IMR-90 (cell line): Measurements from ENCODE around the gene ASTL. TPM values are rescaled to one million over a fixed set of nuclear protein-coding genes. Genes with fewer than 3 reads are reported as not detected.

ENCODE experiments used
- ATAC-seq: fragments of 200-7000 bp; cut with Tn5 transposase; 2 replicates; pipeline ENCODE4 v1.9.1; 2020; ENCODE audit warnings: low read depth, mild to moderate bottlenecking, moderate library complexity
- BruUV-seq: library from RNA; stranded (reverse); fragments of 400-500 nt; replicated peaks from 2 replicates; lab custom pipeline; 2021; lab: Mats Ljungman, UMichigan
- CTCF ChIA-PET: fragments of 300-600 bp; formaldehyde crosslinking; extraction: SDS; loops from one replicate; lab custom pipeline; 2021; ENCODE audit warnings: antibody characterized with exemption; lab: Yijun Ruan, JAX
- POLR2A ChIA-PET: fragments of 300-600 bp; sonication (Branson Sonifier 250); formaldehyde crosslinking; loops from one replicate; lab custom pipeline; 2022; ENCODE audit warnings: antibody characterized with exemption; ENCODE audit not compliant: unreplicated experiment; lab: Charles Lee
- DNase-seq: peaks from one replicate; pipeline ENCODE4 v3.0.0; 2013
- H2AFZ ChIP-seq: replicated peaks from 2 replicates; pipeline ENCODE3; 2013; ENCODE audit warnings: low read length, mild to moderate bottlenecking; ENCODE audit not compliant: poor library complexity
- H2AK5ac ChIP-seq: 2 replicates; pipeline ENCODE4 v1.6.1; 2013; ENCODE audit warnings: low read depth, low read length, inconsistent platforms
- H2AK9ac ChIP-seq: replicated peaks from 2 replicates; pipeline ENCODE3; 2013; ENCODE audit warnings: mild to moderate bottlenecking, low read depth, low read length, moderate library complexity; ENCODE audit not compliant: poor library complexity
- H2BK120ac ChIP-seq: 2 replicates; pipeline ENCODE4 v1.6.1; 2013; ENCODE audit warnings: low read depth, low read length, inconsistent platforms
- H2BK15ac ChIP-seq: 3 replicates; pipeline ENCODE4 v1.6.1; 2013; ENCODE audit warnings: low read depth, low read length, inconsistent platforms
- H2BK20ac ChIP-seq: 2 replicates; pipeline ENCODE4 v1.6.1; 2013; ENCODE audit warnings: low read depth, mild to moderate bottlenecking, inconsistent platforms, low read length, moderate library complexity
- H2BK5ac ChIP-seq: 2 replicates; pipeline ENCODE4 v1.6.1; 2013; ENCODE audit warnings: mild to moderate bottlenecking, low read depth, low read length, inconsistent platforms; ENCODE audit not compliant: poor library complexity, severe bottlenecking
- H3K14ac ChIP-seq: replicated peaks from 2 replicates; pipeline ENCODE4 v1.6.1; 2013; ENCODE audit warnings: low read depth, low read length, inconsistent platforms
- H3K18ac ChIP-seq: 2 replicates; pipeline ENCODE4 v1.6.1; 2013; ENCODE audit warnings: low read depth, low read length, control low read depth
- H3K23ac ChIP-seq: 2 replicates; pipeline ENCODE4 v1.6.1; 2013; ENCODE audit warnings: low read depth, low read length, inconsistent platforms
- H3K27ac ChIP-seq: 2 replicates; pipeline ENCODE4 v1.5.1; 2013; ENCODE audit warnings: mild to moderate bottlenecking, control low read depth, low read length; ENCODE audit not compliant: insufficient read depth
- H3K27me3 ChIP-seq: 2 replicates; pipeline ENCODE4 v1.6.1; 2013; ENCODE audit warnings: low read length; ENCODE audit not compliant: control insufficient read depth, insufficient read depth
- H3K36me3 ChIP-seq: 2 replicates; pipeline ENCODE4 v1.6.1; 2013; ENCODE audit warnings: low read length, mixed read lengths; ENCODE audit not compliant: control insufficient read depth, insufficient read depth
- H3K4ac ChIP-seq: 2 replicates; pipeline ENCODE4 v1.6.1; 2013; ENCODE audit warnings: low read depth, low read length, inconsistent platforms
- H3K4me1 ChIP-seq: 2 replicates; pipeline ENCODE4 v1.6.1; 2013; ENCODE audit warnings: low read length, mixed read lengths; ENCODE audit not compliant: control insufficient read depth, insufficient read depth
- H3K4me2 ChIP-seq: 2 replicates; pipeline ENCODE4 v1.6.1; 2013; ENCODE audit warnings: low read depth, mild to moderate bottlenecking, control low read depth, low read length, moderate library complexity
- H3K4me3 ChIP-seq: 2 replicates; pipeline ENCODE4 v1.5.1; 2013; ENCODE audit warnings: low read depth, mild to moderate bottlenecking, control low read depth, low read length, moderate library complexity; ENCODE audit not compliant: insufficient read depth
- H3K56ac ChIP-seq: 2 replicates; pipeline ENCODE4 v1.6.1; 2013; ENCODE audit warnings: low read length, inconsistent platforms; ENCODE audit not compliant: insufficient read depth; ENCODE audit errors: extremely low read depth
- H3K79me1 ChIP-seq, 2 experiments: 2 replicates each; pipeline ENCODE4 v1.6.1; 2013; ENCODE audit warnings: low read length in 2 of 2, inconsistent platforms in 1 of 2, low read depth in 1 of 2
- H3K9ac ChIP-seq: 2 replicates; pipeline ENCODE4 v1.6.1; 2013; ENCODE audit warnings: low read depth, low read length, control low read depth
- H3K9me1 ChIP-seq: 2 replicates; pipeline ENCODE4 v1.6.1; 2013; ENCODE audit warnings: low read length, inconsistent platforms; ENCODE audit not compliant: insufficient read depth
- H3K9me3 ChIP-seq: 2 replicates; pipeline ENCODE4 v1.6.1; 2013; ENCODE audit warnings: low read length; ENCODE audit not compliant: control insufficient read depth, insufficient read depth
- H4K20me1 ChIP-seq: 2 replicates; pipeline ENCODE4 v1.6.1; 2013; ENCODE audit warnings: low read length, inconsistent platforms; ENCODE audit not compliant: insufficient read depth
- H4K5ac ChIP-seq: 2 replicates; pipeline ENCODE4 v1.6.1; 2013; ENCODE audit warnings: mild to moderate bottlenecking, low read depth, low read length, control low read depth
- H4K8ac ChIP-seq, 2 experiments: 2 replicates each; pipeline ENCODE4 v1.6.1; 2013; ENCODE audit warnings: low read depth in 2 of 2, low read length in 2 of 2, control low read depth in 1 of 2, inconsistent platforms in 1 of 2
- H4K91ac ChIP-seq: 2 replicates; pipeline ENCODE4 v1.6.1; 2013; ENCODE audit warnings: low read depth, low read length, inconsistent platforms; ENCODE audit not compliant: insufficient read depth
- CTCF ChIP-seq: conservative IDR thresholded peaks from 2 replicates; pipeline ENCODE4 v1.5.1; 2012; ENCODE audit warnings: mild to moderate bottlenecking, low read depth, low read length, improper control_type of control experiment
- ELK1 ChIP-seq: fragments of 150-350 bp; IDR thresholded peaks from 2 replicates; pipeline ENCODE4 v1.6.1; 2016; ENCODE audit warnings: low read depth, mild to moderate bottlenecking, low read length, moderate library complexity, borderline replicate concordance
- FOS ChIP-seq: fragments of 150-350 bp; IDR thresholded peaks from 2 replicates; pipeline ENCODE4 v1.6.1; 2016; ENCODE audit warnings: low read depth, low read length
- MAZ ChIP-seq: IDR thresholded peaks from 2 replicates; pipeline ENCODE4 v1.6.1; 2012; ENCODE audit warnings: low read depth, mild to moderate bottlenecking, low read length, improper control_type of control experiment, moderate library complexity, borderline replicate concordance
- NFE2L2 ChIP-seq: fragments of 150-350 bp; IDR thresholded peaks from 2 replicates; pipeline ENCODE4 v1.6.1; 2016; ENCODE audit warnings: low read depth, mild to moderate bottlenecking, low read length
- RAD21 ChIP-seq: IDR thresholded peaks from 2 replicates; pipeline ENCODE4 v1.6.1; 2012; ENCODE audit warnings: low read length, improper control_type of control experiment
- RFX5 ChIP-seq: IDR thresholded peaks from 2 replicates; pipeline ENCODE4 v1.8.0; 2012; ENCODE audit warnings: low read depth, mild to moderate bottlenecking, low read length, moderate library complexity
- SMC3 ChIP-seq: fragments of 150-350 bp; IDR thresholded peaks from 2 replicates; pipeline ENCODE4 v1.6.1; 2016; ENCODE audit warnings: low read depth, mild to moderate bottlenecking, antibody characterized with exemption, low read length, moderate library complexity
- USF2 ChIP-seq: fragments of 150-350 bp; IDR thresholded peaks from 2 replicates; pipeline ENCODE4 v1.6.1; 2017; ENCODE audit warnings: mild to moderate bottlenecking, antibody characterized with exemption, low read length, low read depth
- WGBS, 2 experiments: methylation state at CpG; one replicate each; pipeline versions ENCODE4 v1.1.5 to v1.1.7; 2013; ENCODE audit warnings: missing lambda C conversion rate in 2 of 2; ENCODE audit not compliant: insufficient read length in 1 of 2; ENCODE audit errors: extremely low coverage in 2 of 2; 5-methylcytosine and 5-hydroxymethylcytosine counted together
- dilution Hi-C: fragments of 300-500 bp; cut with HindIII; formaldehyde crosslinking; loops from one replicate; pipeline ENCODE4 v1.14.3; 2018; ENCODE audit warnings: low sequenced_read_pairs; ENCODE audit not compliant: unreplicated experiment
- in situ Hi-C: fragments of 300-500 bp; cut with MboI; formaldehyde crosslinking; loops from 3 replicates; pipeline ENCODE4 v1.14.3; 2019; ENCODE audit warnings: low sequenced_read_pairs, inconsistent platforms, mixed read lengths
- intact Hi-C: fragments of 100-400 bp; cut with micrococcal nuclease; formaldehyde crosslinking; loops from 2 replicates; pipeline ENCODE4 v1.10.0; 2022
- polyA plus RNA-seq, 3 experiments: library from polyadenylated mRNA; depleted of rRNA; stranded (reverse); fragments of >200 nt; gene quantifications; 2 replicates each; pipeline ENCODE4 v1.2.3, GENCODE V29; 2012; ENCODE audit warnings: low replicate concordance in 1 of 3
- total RNA-seq: library from RNA; depleted of rRNA; stranded (reverse); fragments of >200 nt; gene quantifications from 2 replicates; pipeline ENCODE4 v1.2.3, GENCODE V29; 2012

Gene ASTL
- total and polyA plus RNA-seq, 2 of the 4 experiments (the other 2 are of a cell fraction), result not detected

GRCh38 chr2:96117701-96118588 is 20.4 kb downstream of the ASTL start:
- DNase-seq (no peak), ATAC-seq (no peak)
- no peak overlapping the region for H3K4me2 ChIP-seq
- POLR2A ChIA-PET, result no interaction called here
- no peak overlapping the region for H3K27ac ChIP-seq
- H3K4me1 ChIP-seq, result peaks cover 2% of the 10 kb centered on the region; the same call in 1 of the 2 replicates
- no peaks in the 10 kb centered on the region; the same call in 1 of the 2 replicates for H3K9me3 ChIP-seq
- H4K91ac ChIP-seq, result no peak overlapping the region
- H4K8ac ChIP-seq, result no peak overlapping the region
- BruUV-seq, result no TSS peak
- intact Hi-C loops (no loop called here), dilution Hi-C loops (no loop called here), in situ Hi-C loops (loop anchor here (25.0 kb wide), 1 partner anchor 106 kb away; no protein-coding TSS in a partner anchor)
- no peak overlapping the region for H3K14ac ChIP-seq
- H3K79me1 ChIP-seq, result no peaks in the 10 kb centered on the region
- no peaks in the 10 kb centered on the region for H3K9me1 ChIP-seq
- H3K18ac ChIP-seq, result no peak overlapping the region
- no peak overlapping the region for H3K4ac ChIP-seq
- no peak overlapping the region for H4K5ac ChIP-seq
- 49% methylated on average over 5 of the region's 17 CpGs; no CpG with 5 or more reads in 1 of the 2 experiments for WGBS, 2 experiments
- no peaks in the 10 kb centered on the region for H3K36me3 ChIP-seq
- 0 out of 2 replicates have a peak, but pooled peaks cover 4% of the 10 kb centered on the region for H4K20me1 ChIP-seq
- TF ChIP-seq USF2, result no peak
- no peak for TF ChIP-seq ELK1
- TF ChIP-seq RFX5, result no peak
- TF ChIP-seq FOS, result no peak
- no peak for TF ChIP-seq CTCF
- no peak for TF ChIP-seq RAD21
- no peak for TF ChIP-seq SMC3
- no peak for TF ChIP-seq NFE2L2
- no peak for TF ChIP-seq MAZ
- no peak overlapping the region for H2BK5ac ChIP-seq
- H3K56ac ChIP-seq, result no peak overlapping the region
- H2AK5ac ChIP-seq, result no peak overlapping the region
- H2AFZ ChIP-seq, result no peak overlapping the region
- H2BK15ac ChIP-seq, result no peak overlapping the region
- H3K9ac ChIP-seq, result no peak overlapping the region
- H3K27me3 ChIP-seq, result peaks cover 87% of the 10 kb centered on the region
- no peak overlapping the region for H2BK120ac ChIP-seq
- H2BK20ac ChIP-seq, result no peak overlapping the region
- H2AK9ac ChIP-seq, result peak overlapping the region; percentile 37
- no peak overlapping the region for H3K4me3 ChIP-seq
- CTCF ChIA-PET, result interaction anchor here (0.7 to 1.7 kb wide), 4 partner anchors 9 to 56 kb away, joined by 3 to 5 read pairs (median 4); no protein-coding TSS in a partner anchor
- H3K23ac ChIP-seq, result no peak overlapping the region
